Muscle layer of colon (tissue), 2 donors: ENCODE results near the gene SEL1L2.

Experiments
- H3K27ac ChIP-seq: one replicate; pipeline ENCODE4 v1.7.0; 2013; ENCODE audit warnings: low read depth, mild to moderate bottlenecking, low read length, moderate library complexity
- H3K27me3 ChIP-seq, 2 donors: one replicate each; pipeline ENCODE4 v1.7.0; 2013; ENCODE audit warnings: low read length in 2 of 2, mild to moderate bottlenecking in 2 of 2; ENCODE audit not compliant: insufficient read depth in 2 of 2, control insufficient read depth in 1 of 2
- H3K36me3 ChIP-seq: one replicate; pipeline ENCODE4 v1.7.0; 2013; ENCODE audit warnings: mild to moderate bottlenecking, low read length; ENCODE audit not compliant: insufficient read depth
- H3K4me1 ChIP-seq: one replicate; pipeline ENCODE4 v1.7.0; 2013; ENCODE audit warnings: mild to moderate bottlenecking, low read length; ENCODE audit not compliant: insufficient read depth
- H3K4me3 ChIP-seq, 2 donors: one replicate each; pipeline ENCODE4 v1.7.0; 2013; ENCODE audit warnings: low read length in 2 of 2, low read depth in 1 of 2, mild to moderate bottlenecking in 1 of 2, moderate library complexity in 1 of 2
- H3K9ac ChIP-seq: one replicate; pipeline ENCODE4 v1.7.0; 2013; ENCODE audit warnings: low read length
- H3K9me3 ChIP-seq: one replicate; pipeline ENCODE4 v1.7.0; 2013; ENCODE audit warnings: mild to moderate bottlenecking, low read length
- donor health status: abdominal sarcoma.
- donor health status: Adenocarcinoma of cecum.

SEL1L2 gene

DNA sequence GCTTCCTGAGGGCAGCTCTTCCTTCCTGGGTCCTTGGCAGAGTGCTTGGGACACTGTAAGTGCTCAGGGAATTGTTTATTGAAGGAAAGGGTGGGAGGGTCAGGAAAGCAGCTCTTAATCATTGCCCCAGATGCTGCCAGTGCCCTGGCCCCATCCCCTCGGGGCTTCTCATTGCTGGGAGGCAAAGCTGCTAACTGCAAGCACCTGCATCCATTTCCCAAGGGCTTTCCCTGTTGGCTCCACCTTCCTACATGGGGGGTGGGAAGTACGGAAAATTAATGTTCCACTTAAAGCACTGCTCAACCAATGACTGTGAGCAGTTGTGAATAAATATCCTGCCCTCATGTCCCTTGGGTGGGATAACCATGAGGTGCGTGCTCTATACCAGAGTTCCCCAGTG is 149.2 kb downstream of the SEL1L2 start:
- Histone ChIP-seq H3K4me1 (peaks cover 44% of the 10 kb centered on the region), H3K36me3 (no peaks in the 10 kb centered on the region), H3K4me3 (no peak overlapping the region), H3K9me3 (no peaks in the 10 kb centered on the region), H3K27ac (no peak overlapping the region), H3K27me3 (no peaks in the 10 kb centered on the region), H3K9ac (no peak overlapping the region)

GRCh38 chr20:13840093-13840465 is 150.3 kb downstream of the SEL1L2 start:
- Histone ChIP-seq H3K36me3 (no peaks in the 10 kb centered on the region), H3K27ac (no peak overlapping the region), H3K4me1 (peaks cover 43% of the 10 kb centered on the region), H3K9me3 (no peaks in the 10 kb centered on the region), H3K9ac (no peak overlapping the region), H3K27me3 (no peaks in the 10 kb centered on the region), H3K4me3 (no peak overlapping the region)

GRCh38 chr20:13839421-13840092 is 150.9 kb downstream of the SEL1L2 start:
- peaks cover 38% of the 10 kb centered on the region for H3K4me1 ChIP-seq
- H3K36me3 ChIP-seq, result no peaks in the 10 kb centered on the region
- no peak overlapping the region for H3K27ac ChIP-seq
- H3K9me3 ChIP-seq, result no peaks in the 10 kb centered on the region
- H3K9ac ChIP-seq, result no peak overlapping the region
- H3K4me3 ChIP-seq, result no peak overlapping the region
- no peaks in the 10 kb centered on the region for H3K27me3 ChIP-seq

GRCh38 chr20:13838664-13839063 is 151.8 kb downstream of the SEL1L2 start:
- Histone ChIP-seq H3K36me3 (no peaks in the 10 kb centered on the region), H3K9me3 (no peaks in the 10 kb centered on the region), H3K4me1 (peaks cover 29% of the 10 kb centered on the region), H3K27ac (peak overlapping the region; percentile 24), H3K27me3 (no peaks in the 10 kb centered on the region), H3K4me3 (no peak overlapping the region), H3K9ac (no peak overlapping the region)

DNA sequence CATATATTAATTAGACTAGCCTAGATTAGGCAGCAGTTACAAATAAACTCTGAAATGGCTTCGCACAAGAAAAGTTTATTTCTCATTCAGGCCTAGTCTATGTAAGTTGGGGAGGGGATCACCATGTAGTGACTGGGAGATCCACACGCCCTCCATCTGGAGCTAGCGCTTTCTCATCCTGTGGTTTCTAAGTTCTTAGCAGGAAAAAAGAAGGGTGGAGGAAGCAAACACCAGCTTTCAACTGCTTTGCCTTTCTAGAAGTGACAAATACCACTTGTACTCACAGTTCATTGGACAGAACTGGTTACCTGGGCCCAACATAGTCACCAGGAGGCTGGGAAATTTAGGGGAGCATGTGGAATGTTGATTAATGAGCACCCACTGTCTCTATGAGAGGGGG is 158.9 kb downstream of the SEL1L2 start:
- no peaks in the 10 kb centered on the region for H3K4me1 ChIP-seq
- no peak overlapping the region for H3K27ac ChIP-seq
- H3K27me3 ChIP-seq, result no peaks in the 10 kb centered on the region
- H3K4me3 ChIP-seq, result no peak overlapping the region
- H3K36me3 ChIP-seq, result no peaks in the 10 kb centered on the region
- no peak overlapping the region for H3K9ac ChIP-seq
- no peaks in the 10 kb centered on the region for H3K9me3 ChIP-seq

- Histone ChIP-seq H3K4me1 (peaks cover 1% of the 10 kb centered on the region), H3K36me3 (no peaks in the 10 kb centered on the region), H3K9me3 (no peaks in the 10 kb centered on the region)
Observed at GRCh38 chr20:13825465-13825864, 164.9 kb downstream of the SEL1L2 start.

GRCh38 chr20:13824459-13824858 is 166.0 kb downstream of the SEL1L2 start:
- Histone ChIP-seq H3K4me3 (no peak overlapping the region), H3K27ac (no peak overlapping the region), H3K36me3 (no peaks in the 10 kb centered on the region)

More at GRCh38 chr20:13825465-13825864, 164.9 kb downstream of the SEL1L2 start:
- no peak overlapping the region for H3K4me3 ChIP-seq
- H3K27me3 ChIP-seq, result no peaks in the 10 kb centered on the region
- no peak overlapping the region for H3K27ac ChIP-seq
- no peak overlapping the region for H3K9ac ChIP-seq

GRCh38 chr20:13822459-13822858 is 168.0 kb downstream of the SEL1L2 start:
- no peak overlapping the region for H3K27ac ChIP-seq
- H3K9ac ChIP-seq, result no peak overlapping the region
- H3K4me3 ChIP-seq, result no peak overlapping the region
- H3K27me3 ChIP-seq, result no peaks in the 10 kb centered on the region
- H3K9me3 ChIP-seq, result no peaks in the 10 kb centered on the region
- H3K36me3 ChIP-seq, result peaks cover 9% of the 10 kb centered on the region
- H3K4me1 ChIP-seq, result peaks cover 4% of the 10 kb centered on the region

More at GRCh38 chr20:13824459-13824858, 166.0 kb downstream of the SEL1L2 start:
- H3K9ac ChIP-seq, result no peak overlapping the region
- no peaks in the 10 kb centered on the region for H3K27me3 ChIP-seq
- no peaks in the 10 kb centered on the region for H3K9me3 ChIP-seq
- peaks cover 4% of the 10 kb centered on the region for H3K4me1 ChIP-seq

DNA sequence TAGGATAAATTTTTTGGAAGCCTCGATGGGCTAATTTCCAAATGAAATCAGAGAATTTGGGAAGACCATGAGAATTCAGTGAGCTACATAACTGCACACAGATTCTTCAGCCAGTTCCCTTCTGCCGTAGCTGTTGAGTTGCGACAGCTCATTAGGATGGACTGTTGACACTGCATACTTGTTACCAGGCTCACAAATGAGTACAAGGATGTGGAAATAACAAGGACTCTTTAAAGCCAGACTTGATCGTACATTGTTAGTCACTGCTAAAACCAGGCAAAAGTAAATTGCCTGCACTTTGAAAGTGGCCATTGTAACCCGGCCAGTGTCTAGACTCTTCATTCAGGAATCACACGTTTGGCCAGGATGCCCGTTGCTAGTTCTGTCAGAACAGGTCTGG is 168.5 kb downstream of the SEL1L2 start:
- H3K27ac ChIP-seq, result no peak overlapping the region
- no peak overlapping the region for H3K9ac ChIP-seq
- peaks cover 14% of the 10 kb centered on the region for H3K36me3 ChIP-seq
- H3K4me1 ChIP-seq, result peaks cover 4% of the 10 kb centered on the region
- H3K9me3 ChIP-seq, result no peaks in the 10 kb centered on the region
- no peak overlapping the region for H3K4me3 ChIP-seq
- H3K27me3 ChIP-seq, result no peaks in the 10 kb centered on the region

- peaks cover 4% of the 10 kb centered on the region for H3K4me1 ChIP-seq
- no peaks in the 10 kb centered on the region for H3K27me3 ChIP-seq
- H3K9ac ChIP-seq, result no peak overlapping the region
- H3K36me3 ChIP-seq, result peaks cover 20% of the 10 kb centered on the region
- no peaks in the 10 kb centered on the region for H3K9me3 ChIP-seq
- H3K27ac ChIP-seq, result peak overlapping the region; percentile 17
- H3K4me3 ChIP-seq, result no peak overlapping the region
Observed at GRCh38 chr20:13819885-13820645, 170.3 kb downstream of the SEL1L2 start.

DNA sequence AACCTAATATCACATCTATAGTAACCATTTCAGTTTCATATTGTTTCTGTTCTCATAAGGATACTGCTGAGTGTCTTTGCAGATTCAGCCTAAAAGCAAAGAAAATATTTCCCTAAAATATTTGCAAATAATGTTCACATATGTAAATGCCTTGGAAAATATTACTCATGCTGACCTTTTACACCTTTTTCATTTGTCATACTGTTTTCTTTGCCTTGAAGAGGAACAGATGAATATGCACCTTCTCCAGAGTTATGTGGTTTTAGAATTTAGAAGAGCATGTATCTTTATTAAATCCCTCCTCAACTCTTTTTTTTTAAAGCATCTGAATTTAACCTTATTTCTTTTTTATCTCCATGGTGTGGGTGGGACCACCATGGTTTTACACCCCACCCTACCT is 173.1 kb downstream of the SEL1L2 start:
- no peak overlapping the region for H3K4me3 ChIP-seq
- H3K36me3 ChIP-seq, result peaks cover 41% of the 10 kb centered on the region
- no peaks in the 10 kb centered on the region for H3K9me3 ChIP-seq
- no peaks in the 10 kb centered on the region for H3K27me3 ChIP-seq
- H3K9ac ChIP-seq, result no peak overlapping the region
- peaks cover 4% of the 10 kb centered on the region for H3K4me1 ChIP-seq
- H3K27ac ChIP-seq, result no peak overlapping the region

GRCh38 chr20:13816757-13817156 is 173.7 kb downstream of the SEL1L2 start:
- peaks cover 47% of the 10 kb centered on the region for H3K36me3 ChIP-seq

More at GRCh38 chr20:13816757-13817156, 173.7 kb downstream of the SEL1L2 start:
- H3K27me3 ChIP-seq, result no peaks in the 10 kb centered on the region
- H3K27ac ChIP-seq, result no peak overlapping the region
- H3K4me3 ChIP-seq, result no peak overlapping the region
- H3K9me3 ChIP-seq, result no peaks in the 10 kb centered on the region
- H3K4me1 ChIP-seq, result peaks cover 4% of the 10 kb centered on the region
- no peak overlapping the region for H3K9ac ChIP-seq
